Gastroesophageal sphincter (tissue), 3 donors: ENCODE results near the gene TMEM161B.

ENCODE experiments used
- EP300 ChIP-seq: sonication (generic); formaldehyde crosslinking; IDR thresholded peaks from one replicate; pipeline ENCODE4 v1.6.1; 2017; ENCODE audit warnings: antibody characterized with exemption, mild to moderate bottlenecking
- POLR2A ChIP-seq, 2 donors: fragments of 450-650 bp; IDR thresholded peaks; one replicate each; pipeline ENCODE4 v1.6.1; 2017; ENCODE audit warnings: antibody characterized with exemption in 2 of 2, mild to moderate bottlenecking in 2 of 2, moderate library complexity in 1 of 2
- POLR2AphosphoS5 ChIP-seq: sonication (generic); formaldehyde crosslinking; IDR thresholded peaks from one replicate; pipeline ENCODE4 v1.6.1; 2017; ENCODE audit warnings: antibody characterized with exemption
- TF ChIP-seq, protein P1 (sequence below), 4 experiments: fragments of 200-600 bp in 2 of 4; fragments of 450-650 bp in 2 of 4; sonication (generic) in 1 of 4; IDR thresholded peaks; one replicate each; pipeline ENCODE4 v1.5.1; 2017 to 2019; ENCODE audit warnings: antibody characterized with exemption in 4 of 4, mild to moderate bottlenecking in 2 of 4, moderate library complexity in 2 of 4

DNA sequence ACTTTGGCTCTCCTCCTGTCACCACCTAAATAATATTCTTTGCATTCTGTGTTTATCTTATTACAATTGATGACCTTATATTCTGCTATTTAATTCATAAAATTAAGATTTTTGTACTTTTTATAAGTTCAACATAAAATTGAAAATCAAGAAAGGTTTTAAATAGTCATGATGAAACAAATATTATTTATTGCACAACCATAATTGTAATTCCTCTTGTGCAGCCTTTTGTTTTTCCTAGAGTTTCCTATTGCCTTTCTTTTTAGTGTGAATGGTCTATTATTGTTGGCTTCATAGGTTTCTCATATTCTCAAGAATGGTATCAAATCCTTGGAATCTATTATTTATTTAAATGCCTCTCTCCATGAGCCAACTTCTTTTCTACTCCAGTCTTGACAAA is 117.9 kb downstream of the TMEM161B start:
- TF ChIP-seq POLR2A (IDR thresholded peaks at IDR 0.05) (no peak), EP300 (no peak), POLR2AphosphoS5 (no peak)
- TF ChIP-seq, protein P1, sequence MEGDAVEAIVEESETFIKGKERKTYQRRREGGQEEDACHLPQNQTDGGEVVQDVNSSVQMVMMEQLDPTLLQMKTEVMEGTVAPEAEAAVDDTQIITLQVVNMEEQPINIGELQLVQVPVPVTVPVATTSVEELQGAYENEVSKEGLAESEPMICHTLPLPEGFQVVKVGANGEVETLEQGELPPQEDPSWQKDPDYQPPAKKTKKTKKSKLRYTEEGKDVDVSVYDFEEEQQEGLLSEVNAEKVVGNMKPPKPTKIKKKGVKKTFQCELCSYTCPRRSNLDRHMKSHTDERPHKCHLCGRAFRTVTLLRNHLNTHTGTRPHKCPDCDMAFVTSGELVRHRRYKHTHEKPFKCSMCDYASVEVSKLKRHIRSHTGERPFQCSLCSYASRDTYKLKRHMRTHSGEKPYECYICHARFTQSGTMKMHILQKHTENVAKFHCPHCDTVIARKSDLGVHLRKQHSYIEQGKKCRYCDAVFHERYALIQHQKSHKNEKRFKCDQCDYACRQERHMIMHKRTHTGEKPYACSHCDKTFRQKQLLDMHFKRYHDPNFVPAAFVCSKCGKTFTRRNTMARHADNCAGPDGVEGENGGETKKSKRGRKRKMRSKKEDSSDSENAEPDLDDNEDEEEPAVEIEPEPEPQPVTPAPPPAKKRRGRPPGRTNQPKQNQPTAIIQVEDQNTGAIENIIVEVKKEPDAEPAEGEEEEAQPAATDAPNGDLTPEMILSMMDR (IDR thresholded peaks at IDR 0.05), result no peak
